ENCODE data around the gene FTH1. TPM values are rescaled to one million over a fixed set of nuclear protein-coding genes. Genes with fewer than 3 reads are reported as not detected.

The FTH1 gene
- total and polyA plus RNA-seq, 5 experiments from 2014 or later = 571 to 2,491 (median 1,933) TPM

- POLR2A ChIA-PET = interaction anchor here (1.2 kb wide), 1 partner anchor 17 kb away, joined by 4 read pairs; no protein-coding TSS in a partner anchor
- peak within 1 kb of the TSS in 4 of 10 donors; percentile 4 to 61 (median 40) for H3K27ac Mint-ChIP-seq
- peaks cover 0 to 6% (median under 1%) of the 10 kb centered on the region in 4 donors for H3K4me1 Mint-ChIP-seq
- H3K36me3 Mint-ChIP-seq = no peaks in the 10 kb centered on the region
- no peak within 1 kb of the TSS for H3K4me3 Mint-ChIP-seq
- ATAC-seq (no peak), DNase-seq (no peak)
- H3K27me3 Mint-ChIP-seq = peaks cover 4 to 26% (median 11%) of the 10 kb centered on the region in 5 donors
- no peaks in the 10 kb centered on the region for H3K9me3 Mint-ChIP-seq
These were observed 17.3 kb downstream of the FTH1 start, which contains the start of gene BEST1 for GRCh38 chr11:61950035-61950547. BEST1 (plus strand) TSS chr11:61950351; CDS start chr11:61951807, 1,456 bp downstream.

- no peaks in the 10 kb centered on the region for H3K9me3 Mint-ChIP-seq
- H3K36me3 Mint-ChIP-seq = no peaks in the 10 kb centered on the region
- peaks cover 3 to 19% (median 9%) of the 10 kb centered on the region in 5 donors for H3K27me3 Mint-ChIP-seq
- POLR2A ChIA-PET = interaction anchor here (0.9 to 1.2 kb wide), 2 partner anchors 17 to 157 kb away, joined by 3 to 4 read pairs; no protein-coding TSS in a partner anchor
- H3K4me1 Mint-ChIP-seq = peaks cover 0 to 4% (median 0%) of the 10 kb centered on the region in 4 donors
- DNase-seq (no peak), ATAC-seq (peak in 1 of 2 donors; percentile 46)
- no peak overlapping the region for H3K4me3 Mint-ChIP-seq
- peak overlapping the region in 3 of 10 donors; percentile 26 to 61 (median 53) for H3K27ac Mint-ChIP-seq
These were observed 18.0 kb downstream of the FTH1 start for GRCh38 chr11:61949169-61950034.

GRCh38 chr11:61948505-61948904, 18.9 kb downstream of the FTH1 start:
- Mint-ChIP-seq H3K36me3 (no peaks in the 10 kb centered on the region), H3K4me1 (peaks cover 0 to 4% (median 0%) of the 10 kb centered on the region in 4 donors), H3K27me3 (peaks cover 0 to 11% (median 4%) of the 10 kb centered on the region in 5 donors), H3K27ac (peak overlapping the region in 1 of 10 donors; percentile 21), H3K9me3 (no peaks in the 10 kb centered on the region), H3K4me3 (no peak overlapping the region)
- DNase-seq (no peak), ATAC-seq (no peak)
- POLR2A ChIA-PET = interaction anchor here (0.9 to 1.2 kb wide), 5 partner anchors 15 to 158 kb away, joined by 3 to 5 read pairs (median 3); no protein-coding TSS in a partner anchor

DNA sequence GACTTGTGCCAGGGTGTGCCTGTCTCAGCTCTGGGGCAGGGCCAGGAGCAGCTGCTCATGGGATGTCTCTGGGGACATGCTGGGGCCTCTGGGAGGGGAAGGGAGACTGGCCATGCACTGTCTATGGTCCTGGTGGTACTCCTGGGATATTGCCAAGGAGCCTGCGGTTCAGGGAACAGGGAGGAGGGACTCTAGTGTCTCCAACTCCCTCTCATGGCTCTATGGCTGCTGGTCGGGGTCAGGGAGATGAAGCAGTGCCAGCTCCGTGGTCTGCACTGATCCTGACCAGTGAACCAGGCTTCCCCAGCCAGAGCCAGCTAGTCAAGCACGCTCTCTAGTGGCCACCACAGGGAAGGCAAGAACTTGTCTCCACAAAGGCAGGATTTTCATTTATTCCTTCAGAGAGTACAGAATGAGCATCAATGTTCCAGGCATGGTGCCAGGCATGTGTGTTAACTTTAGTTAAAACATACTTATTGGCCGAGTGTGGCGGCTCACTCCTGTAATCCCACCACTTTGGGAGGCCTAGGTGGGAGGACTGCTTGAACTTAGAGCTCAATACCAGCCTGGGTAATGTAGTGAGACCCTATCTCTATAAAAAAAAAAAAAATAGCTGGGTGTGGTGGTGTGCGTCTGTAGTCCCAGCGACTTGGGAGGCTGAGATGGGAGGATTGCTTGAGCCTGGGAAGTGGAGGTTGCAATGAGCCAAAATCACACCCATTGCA, 19.8 kb downstream of the FTH1 start:
- peaks cover 0 to 11% (median 4%) of the 10 kb centered on the region in 5 donors for H3K27me3 Mint-ChIP-seq
- no peaks in the 10 kb centered on the region for H3K36me3 Mint-ChIP-seq
- DNase-seq (peak in 9 of 10 donors; percentile 35 to 75 (median 56)), ATAC-seq (peak; percentile 78 to 89)
- peak overlapping the region in 4 of 10 donors; percentile 16 to 62 (median 36) for H3K27ac Mint-ChIP-seq
- POLR2A ChIA-PET = interaction anchor here (0.8 to 2.5 kb wide), 5 partner anchors 16 to 159 kb away, joined by 3 to 13 read pairs (median 3); partner anchors contain the start of gene FTH1
- H3K4me3 Mint-ChIP-seq = no peak overlapping the region
- no peaks in the 10 kb centered on the region for H3K9me3 Mint-ChIP-seq
- H3K4me1 Mint-ChIP-seq = peaks cover 0 to 4% (median 0%) of the 10 kb centered on the region in 4 donors

- ATAC-seq (no peak), DNase-seq (no peak)
- POLR2A ChIA-PET = interaction anchor here (0.8 to 2.5 kb wide), 2 partner anchors 21 to 47 kb away, joined by 3 to 13 read pairs; partner anchors contain the start of gene FTH1
- no peaks in the 10 kb centered on the region for H3K9me3 Mint-ChIP-seq
- H3K36me3 Mint-ChIP-seq = no peaks in the 10 kb centered on the region
- peak overlapping the region in 2 of 10 donors; percentile 0 to 3 for H3K27ac Mint-ChIP-seq
- peaks cover 0 to 8% (median 4%) of the 10 kb centered on the region in 5 donors for H3K27me3 Mint-ChIP-seq
- peaks cover 0 to 4% (median 0%) of the 10 kb centered on the region in 4 donors for H3K4me1 Mint-ChIP-seq
- no peak overlapping the region for H3K4me3 Mint-ChIP-seq
These were observed 20.5 kb downstream of the FTH1 start for GRCh38 chr11:61946894-61947293.

- no peak overlapping the region for H3K4me3 Mint-ChIP-seq
- no peak for DNase-seq
- POLR2A ChIA-PET = interaction anchor here (1.0 kb wide), 1 partner anchor 10 kb away, joined by 3 read pairs; no protein-coding TSS in a partner anchor
- ATAC-seq = no peak
- H3K27me3 Mint-ChIP-seq = peaks cover 0 to 7% (median 1%) of the 10 kb centered on the region in 5 donors
- peaks cover 0 to 4% (median 0%) of the 10 kb centered on the region in 4 donors for H3K4me1 Mint-ChIP-seq
- no peaks in the 10 kb centered on the region for H3K9me3 Mint-ChIP-seq
- H3K27ac Mint-ChIP-seq = no peak overlapping the region
- H3K36me3 Mint-ChIP-seq = no peaks in the 10 kb centered on the region
These were observed 22.2 kb downstream of the FTH1 start for GRCh38 chr11:61945191-61945590.

DNA sequence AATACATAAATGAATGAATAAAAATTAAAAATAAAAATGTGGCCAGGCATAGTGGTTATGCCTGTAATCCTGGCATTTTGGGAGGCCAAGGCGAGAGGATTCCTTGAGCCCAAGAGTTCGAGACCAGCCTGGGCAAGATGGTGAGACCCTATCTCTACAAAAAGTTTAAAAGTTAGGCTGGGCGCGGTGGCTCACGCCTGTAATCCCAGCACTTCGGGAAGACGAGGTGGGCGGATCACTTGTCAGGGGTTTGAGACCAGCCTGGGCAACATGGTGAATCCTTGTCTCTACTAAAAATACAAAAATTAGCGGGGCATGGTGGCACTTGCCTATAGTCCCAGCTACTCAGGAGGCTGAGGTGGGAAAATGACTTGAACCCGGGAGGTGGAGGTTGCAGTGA, 27.0 kb downstream of the FTH1 start:
- Mint-ChIP-seq H3K4me1 (no peaks in the 10 kb centered on the region), H3K9me3 (peaks cover 3 to 24% (median 17%) of the 10 kb centered on the region in 9 donors), H3K4me3 (no peak overlapping the region), H3K27ac (no peak overlapping the region), H3K27me3 (peaks cover 5 to 27% (median 7%) of the 10 kb centered on the region in 5 donors), H3K36me3 (peaks cover 0 to 18% (median 8%) of the 10 kb centered on the region in 3 donors)
- no peak for DNase-seq
- POLR2A ChIA-PET = no interaction called here
- ATAC-seq = no peak

GRCh38 chr11:61935861-61936260, 31.6 kb downstream of the FTH1 start:
- H3K4me1 Mint-ChIP-seq = no peaks in the 10 kb centered on the region
- H3K9me3 Mint-ChIP-seq = peaks cover 6 to 38% (median 25%) of the 10 kb centered on the region in 9 donors
- ATAC-seq (no peak), DNase-seq (no peak)
- no peak overlapping the region for H3K4me3 Mint-ChIP-seq
- peaks cover 15 to 41% (median 24%) of the 10 kb centered on the region in 5 donors for H3K27me3 Mint-ChIP-seq
- POLR2A ChIA-PET = no interaction called here
- H3K36me3 Mint-ChIP-seq = peaks cover 0 to 29% (median 16%) of the 10 kb centered on the region in 3 donors
- H3K27ac Mint-ChIP-seq = no peak overlapping the region

GRCh38 chr11:61930933-61931332, 36.5 kb downstream of the FTH1 start:
- H3K4me1 Mint-ChIP-seq = no peaks in the 10 kb centered on the region
- H3K27me3 Mint-ChIP-seq = peaks cover 13 to 24% (median 16%) of the 10 kb centered on the region in 5 donors
- H3K9me3 Mint-ChIP-seq = peaks cover under 1 to 18% (median 13%) of the 10 kb centered on the region in 9 donors
- peaks cover 0 to 15% (median 10%) of the 10 kb centered on the region in 3 donors for H3K36me3 Mint-ChIP-seq
- DNase-seq (peak in 1 of 10 donors; percentile 3), ATAC-seq (no peak)
- no peak overlapping the region for H3K4me3 Mint-ChIP-seq
- H3K27ac Mint-ChIP-seq = no peak overlapping the region
- POLR2A ChIA-PET = no interaction called here

- no peak overlapping the region for H3K4me3 Mint-ChIP-seq
- ATAC-seq (no peak), DNase-seq (no peak)
- H3K36me3 Mint-ChIP-seq = peaks cover 0 to 6% (median 6%) of the 10 kb centered on the region in 3 donors
- no peak overlapping the region for H3K27ac Mint-ChIP-seq
- H3K27me3 Mint-ChIP-seq = peaks cover 10 to 16% (median 14%) of the 10 kb centered on the region in 5 donors
- H3K9me3 Mint-ChIP-seq = peaks cover 0 to 9% (median 5%) of the 10 kb centered on the region in 9 donors
- H3K4me1 Mint-ChIP-seq = no peaks in the 10 kb centered on the region
- POLR2A ChIA-PET = no interaction called here
These were observed 38.8 kb downstream of the FTH1 start for GRCh38 chr11:61928606-61929005.

- H3K36me3 Mint-ChIP-seq = no peaks in the 10 kb centered on the region
- H3K4me1 Mint-ChIP-seq = peaks cover 0 to 5% (median 0%) of the 10 kb centered on the region in 4 donors
- DNase-seq (no peak), ATAC-seq (no peak)
- H3K27me3 Mint-ChIP-seq = peaks cover 0 to 11% (median 7%) of the 10 kb centered on the region in 5 donors
- H3K4me3 Mint-ChIP-seq = no peak overlapping the region
- H3K27ac Mint-ChIP-seq = no peak overlapping the region
- no peaks in the 10 kb centered on the region for H3K9me3 Mint-ChIP-seq
- POLR2A ChIA-PET = no interaction called here
These were observed 39.9 kb downstream of the FTH1 start for GRCh38 chr11:61927501-61927900.

GRCh38 chr11:61926235-61926634, 41.2 kb downstream of the FTH1 start:
- no peak for ATAC-seq
- peaks cover 0 to 6% (median 1%) of the 10 kb centered on the region in 4 donors for H3K4me1 Mint-ChIP-seq
- no peak overlapping the region for H3K4me3 Mint-ChIP-seq
- POLR2A ChIA-PET = no interaction called here
- DNase-seq = no peak
- H3K9me3 Mint-ChIP-seq = no peaks in the 10 kb centered on the region
- no peaks in the 10 kb centered on the region for H3K36me3 Mint-ChIP-seq
- H3K27ac Mint-ChIP-seq = no peak overlapping the region
- H3K27me3 Mint-ChIP-seq = peaks cover 6 to 12% (median 7%) of the 10 kb centered on the region in 5 donors

Measured in naive thymus-derived CD8-positive, alpha-beta T cell (primary cell).